SHP77 treated with DMSO at 0.1 percent for 48 hours (cell line): Measurements from ENCODE around the gene RAI14.

Experiments
- DNase-seq: peaks from one replicate; lab custom pipeline; 2025; lab: John Stamatoyannopoulos, UW

Gene RAI14

DNA sequence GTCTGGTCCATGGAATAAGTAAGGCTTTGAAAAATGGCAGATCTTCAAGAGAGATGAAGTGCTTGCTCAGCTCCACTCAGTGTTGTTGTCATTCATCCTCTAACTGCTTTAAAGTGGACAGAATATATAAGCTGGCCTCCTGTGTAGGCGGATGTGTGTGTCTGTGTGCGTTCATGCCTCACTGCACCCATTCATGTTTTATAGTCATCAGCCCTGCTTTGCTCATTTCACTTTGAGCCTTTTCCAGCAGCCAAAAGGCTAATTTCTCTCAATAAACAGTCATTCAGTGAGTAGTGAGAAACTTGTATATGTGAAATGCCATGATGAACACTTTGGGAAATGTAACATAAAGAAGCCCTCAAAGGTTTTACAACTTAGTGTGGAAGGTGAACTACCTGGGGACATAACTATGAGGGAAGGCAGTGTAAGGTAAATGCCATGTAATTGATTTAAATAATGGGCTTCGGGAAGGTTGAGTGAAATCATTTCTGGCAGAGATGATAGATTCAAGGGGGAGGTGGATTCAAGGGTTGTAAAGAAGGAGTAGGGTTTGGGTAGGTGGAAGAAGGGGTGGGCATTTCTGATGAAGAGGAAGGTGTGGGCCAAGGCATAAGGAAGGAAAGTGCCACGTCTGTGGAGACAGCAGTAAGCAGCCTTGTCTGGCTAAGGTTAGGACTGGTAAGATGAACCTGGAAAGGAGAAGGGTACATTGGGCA, 198.5 kb downstream of the RAI14 start:
- peak; percentile 87 for DNase-seq

GRCh38 chr5:34857161-34857560, 201.0 kb downstream of the RAI14 start:
- DNase-seq = no peak

GRCh38 chr5:34857894-34858293, 201.8 kb downstream of the RAI14 start:
- DNase-seq = no peak

- DNase-seq = no peak
These were observed 202.7 kb downstream of the RAI14 start for GRCh38 chr5:34858790-34859189.

- DNase-seq = no peak
These were observed 203.1 kb downstream of the RAI14 start for GRCh38 chr5:34859253-34859652.

GRCh38 chr5:34863946-34864345, 207.8 kb downstream of the RAI14 start:
- DNase-seq = no peak

DNA sequence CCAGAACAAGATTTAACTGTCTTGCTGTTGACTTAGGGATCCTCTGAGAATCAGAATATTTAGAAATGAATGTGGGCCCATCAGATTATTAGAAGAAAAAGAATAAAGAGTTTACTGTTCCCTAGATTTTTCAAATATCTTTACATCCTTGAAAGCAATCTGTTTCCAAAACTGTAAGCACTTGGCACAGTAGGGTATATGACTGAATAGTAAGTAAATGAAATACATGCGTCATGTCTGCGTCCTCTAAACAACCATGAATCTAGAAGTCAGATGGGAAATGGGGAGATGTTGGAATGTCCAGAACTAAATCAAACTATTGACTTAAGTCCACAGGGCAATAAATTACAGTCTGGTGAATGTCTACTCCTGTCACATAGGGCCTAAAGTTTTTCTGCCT, 209.0 kb downstream of the RAI14 start:
- DNase-seq = no peak

GRCh38 chr5:34866989-34867471, 210.9 kb downstream of the RAI14 start:
- no peak for DNase-seq

- no peak for DNase-seq
These were observed 211.5 kb downstream of the RAI14 start for GRCh38 chr5:34867660-34868059.

- DNase-seq = no peak
These were observed 212.7 kb downstream of the RAI14 start for GRCh38 chr5:34868791-34869190.

- no peak for DNase-seq
These were observed 213.1 kb downstream of the RAI14 start for GRCh38 chr5:34869256-34869655.

DNA sequence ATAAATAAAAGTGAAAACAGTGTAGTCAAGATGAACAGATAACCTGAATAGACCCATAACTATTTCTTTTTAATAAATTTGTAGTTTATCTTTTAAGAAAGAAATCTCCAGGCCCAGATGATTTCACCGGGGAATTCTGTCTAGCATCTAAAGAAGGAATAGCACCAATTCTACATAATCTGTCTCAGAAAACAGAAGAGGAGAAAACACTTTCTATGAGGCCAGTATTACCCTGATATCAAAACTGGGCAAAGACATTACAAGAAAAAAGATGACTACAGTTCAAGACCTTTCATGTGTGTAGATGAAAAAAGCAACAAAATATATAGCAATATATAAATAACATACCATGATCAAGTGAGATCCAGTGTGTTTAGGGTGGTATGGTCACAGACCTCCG, 214.3 kb downstream of the RAI14 start:
- no peak for DNase-seq

GRCh38 chr5:34876275-34876674, 220.1 kb downstream of the RAI14 start:
- no peak for DNase-seq

DNA sequence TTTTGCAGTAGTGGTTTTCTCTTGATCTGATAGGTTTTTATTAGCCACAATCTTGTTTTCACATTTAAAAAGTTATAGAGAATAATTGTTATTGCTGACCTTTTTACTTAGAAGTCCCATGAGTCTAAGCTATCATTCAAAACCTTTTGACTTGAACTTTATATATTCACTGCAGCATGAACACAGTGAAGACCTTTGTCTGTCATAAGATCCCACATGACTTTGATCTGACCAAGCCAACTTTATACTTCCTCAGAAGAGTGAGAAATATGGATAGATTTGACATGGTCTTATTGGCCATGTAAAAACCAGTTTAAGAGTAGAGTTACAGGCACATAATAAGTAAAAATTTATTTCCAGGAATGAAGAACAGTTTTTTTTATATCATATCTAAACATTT, 225.1 kb downstream of the RAI14 start:
- no peak for DNase-seq
